GM18867 (cell line): ENCODE measurements around the gene RPN2.
A peak's percentile ranks its signal among the peaks of the same experiment; 100 is the strongest.
"Not testable (repeated sequence)": the region's sequence is repeated elsewhere in the genome, so short reads cannot be mapped to it uniquely, and the experiment has no call there.

ENCODE experiments used
- ATAC-seq: cut with Tn5 transposase; IDR thresholded peaks from one replicate; pipeline ENCODE4 v1.9.1; 2021; ENCODE audit warnings: mild to moderate bottlenecking, moderate library complexity; ENCODE audit not compliant: unreplicated experiment

The RPN2 gene

DNA sequence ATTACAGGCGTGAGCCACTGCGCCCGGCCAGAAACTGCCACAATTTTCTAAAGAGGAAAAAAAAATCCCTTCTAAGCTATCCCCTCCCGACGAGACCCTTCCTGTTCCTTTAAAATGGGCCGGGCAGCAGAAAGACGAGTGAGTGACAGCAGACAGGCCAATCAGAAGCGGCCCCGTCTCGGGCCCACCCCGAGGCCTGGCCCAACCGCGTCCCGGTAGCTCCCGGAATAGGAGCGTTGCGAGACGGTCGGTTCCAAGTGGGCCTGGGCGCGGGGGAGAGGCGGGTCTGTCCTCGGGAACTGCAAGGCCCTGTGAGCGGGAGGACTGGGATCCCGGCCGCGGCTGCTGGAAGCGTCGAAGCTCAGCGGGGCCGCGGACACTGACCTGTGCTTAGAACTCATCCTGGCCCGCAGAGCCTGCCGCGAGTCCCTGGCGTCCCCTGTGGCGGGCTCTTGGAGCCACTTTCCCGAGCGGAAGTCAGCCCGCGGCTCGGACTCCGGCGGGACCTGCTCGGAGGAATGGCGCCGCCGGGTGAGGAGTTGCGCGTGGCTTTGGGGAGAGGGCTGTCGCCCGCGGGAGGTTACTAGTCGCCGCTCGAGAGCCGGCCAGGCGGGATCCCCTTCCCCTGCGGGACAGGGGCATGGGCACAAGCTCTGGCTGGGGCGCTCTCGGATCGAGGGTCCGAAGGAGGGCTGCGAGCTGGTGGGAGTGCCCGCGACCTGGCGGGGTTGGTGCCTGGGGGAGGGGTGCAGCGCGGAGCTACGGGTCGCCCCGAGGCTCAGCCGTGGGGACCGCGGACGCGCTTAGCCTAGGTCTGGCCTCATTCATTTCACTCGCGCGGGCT lies at the start of gene RPN2, which contains the start of gene MROH8:
Gene RPN2, plus strand, starts transcription at position 492 of the 844 bp plus-strand sequence. Its CDS starts 27 bp downstream, at position 519.
Gene MROH8, minus strand, starts transcription at position 710 of the 844 bp plus-strand sequence.
- peak; percentile 86 for ATAC-seq

- ATAC-seq, result no peak
Measured at GRCh38 chr20:37131486-37131885, 47.6 kb upstream of the RPN2 start.

GRCh38 chr20:37133952-37134351 lies 45.2 kb upstream of the RPN2 start:
- no peak for ATAC-seq

DNA sequence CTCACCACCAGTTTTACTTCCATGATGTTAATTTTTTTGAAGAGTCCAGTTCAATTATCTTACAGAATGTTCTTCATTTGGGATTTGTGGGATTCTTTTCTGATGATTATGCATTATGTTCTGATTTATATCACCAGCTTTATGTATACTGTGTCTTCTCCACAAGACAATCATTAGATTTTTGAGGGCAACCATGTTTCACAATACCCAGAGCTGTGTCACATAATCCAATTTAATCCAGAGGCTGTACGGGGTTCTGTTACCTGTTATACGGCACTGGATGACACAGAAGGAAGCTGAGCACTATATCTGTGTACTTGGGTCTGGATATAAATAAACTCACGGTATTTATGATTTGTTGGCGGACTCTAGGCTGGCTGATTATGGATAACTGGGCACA lies 41.6 kb upstream of the RPN2 start:
- ATAC-seq, result no peak

GRCh38 chr20:37142708-37143107 lies 36.4 kb upstream of the RPN2 start:
- ATAC-seq, result no peak

- ATAC-seq, result no peak
Measured at GRCh38 chr20:37144856-37145404, 34.2 kb upstream of the RPN2 start.

- ATAC-seq, result no peak
Measured at GRCh38 chr20:37147250-37147649, 31.9 kb upstream of the RPN2 start.

DNA sequence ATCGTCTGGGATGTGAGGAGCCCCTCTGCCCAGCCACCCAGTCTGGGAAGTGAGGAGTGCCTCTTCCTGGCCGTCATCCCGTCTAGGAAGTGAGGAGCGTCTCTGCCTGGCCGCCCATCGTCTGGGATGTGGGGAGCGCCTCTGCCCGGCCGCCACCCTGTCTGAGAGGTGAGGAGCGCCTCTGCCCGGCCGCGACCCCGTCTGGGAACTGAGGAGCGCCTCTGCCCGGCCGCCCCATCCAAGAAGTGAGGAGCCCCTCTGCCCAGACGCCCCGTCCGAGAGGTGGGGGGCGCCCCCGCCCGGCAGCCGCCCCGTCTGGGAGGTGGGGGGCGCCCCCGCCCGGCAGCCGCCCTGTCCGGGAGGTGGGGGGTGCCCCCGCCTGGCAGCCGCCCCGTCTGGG lies 28.3 kb upstream of the RPN2 start:
- ATAC-seq, result not testable (repeated sequence)

- no peak for ATAC-seq
Measured at GRCh38 chr20:37151529-37151928, 27.6 kb upstream of the RPN2 start.

GRCh38 chr20:37152284-37152683 lies 26.8 kb upstream of the RPN2 start:
- ATAC-seq, result no peak

GRCh38 chr20:37154684-37155298 lies 24.3 kb upstream of the RPN2 start:
- no peak for ATAC-seq

GRCh38 chr20:37155987-37156386 lies 23.1 kb upstream of the RPN2 start:
- ATAC-seq, result no peak

- no peak for ATAC-seq
Measured at GRCh38 chr20:37158248-37158647, 20.9 kb upstream of the RPN2 start.

DNA sequence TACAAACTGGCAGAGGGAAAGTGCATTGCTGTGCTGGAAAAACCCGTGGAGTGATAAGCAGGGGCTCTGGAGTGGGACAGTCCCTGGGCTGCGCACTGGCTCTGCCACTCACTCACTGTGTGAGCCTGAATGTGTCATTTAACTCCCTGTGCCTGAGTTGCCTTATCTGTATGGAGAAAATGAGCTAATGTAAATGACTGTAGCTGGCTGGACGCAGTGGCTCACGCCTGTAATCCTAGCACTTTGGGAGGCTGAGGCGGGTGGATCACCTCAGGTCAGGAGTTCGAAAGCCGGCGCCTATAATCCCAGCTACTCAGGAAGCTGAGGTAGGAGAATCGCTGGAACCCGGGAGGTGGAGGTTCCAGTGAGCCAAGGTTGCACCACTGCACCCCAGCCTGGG lies 18.4 kb upstream of the RPN2 start:
- ATAC-seq, result no peak

GRCh38 chr20:37161830-37162549 lies 17.1 kb upstream of the RPN2 start:
- no peak for ATAC-seq

DNA sequence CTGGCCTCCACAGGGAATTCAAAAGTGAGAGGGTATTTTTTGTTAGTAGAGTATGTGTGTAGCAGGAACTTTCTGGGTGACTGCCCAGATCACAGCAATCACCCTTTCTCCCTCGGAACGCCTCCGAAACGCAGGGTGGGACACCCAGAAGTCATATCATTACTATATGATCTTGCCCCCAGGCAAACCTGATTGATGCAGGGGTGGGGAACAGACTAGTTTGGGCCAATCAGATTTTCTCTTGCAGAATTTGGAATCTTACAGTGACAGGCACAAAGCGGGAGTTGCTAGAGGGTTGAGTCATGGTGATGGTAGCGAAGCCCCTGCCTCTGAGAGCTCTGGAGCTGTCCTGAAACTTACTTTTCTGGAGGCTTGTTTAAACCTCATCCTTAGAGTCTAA lies 16.5 kb upstream of the RPN2 start:
- no peak for ATAC-seq

DNA sequence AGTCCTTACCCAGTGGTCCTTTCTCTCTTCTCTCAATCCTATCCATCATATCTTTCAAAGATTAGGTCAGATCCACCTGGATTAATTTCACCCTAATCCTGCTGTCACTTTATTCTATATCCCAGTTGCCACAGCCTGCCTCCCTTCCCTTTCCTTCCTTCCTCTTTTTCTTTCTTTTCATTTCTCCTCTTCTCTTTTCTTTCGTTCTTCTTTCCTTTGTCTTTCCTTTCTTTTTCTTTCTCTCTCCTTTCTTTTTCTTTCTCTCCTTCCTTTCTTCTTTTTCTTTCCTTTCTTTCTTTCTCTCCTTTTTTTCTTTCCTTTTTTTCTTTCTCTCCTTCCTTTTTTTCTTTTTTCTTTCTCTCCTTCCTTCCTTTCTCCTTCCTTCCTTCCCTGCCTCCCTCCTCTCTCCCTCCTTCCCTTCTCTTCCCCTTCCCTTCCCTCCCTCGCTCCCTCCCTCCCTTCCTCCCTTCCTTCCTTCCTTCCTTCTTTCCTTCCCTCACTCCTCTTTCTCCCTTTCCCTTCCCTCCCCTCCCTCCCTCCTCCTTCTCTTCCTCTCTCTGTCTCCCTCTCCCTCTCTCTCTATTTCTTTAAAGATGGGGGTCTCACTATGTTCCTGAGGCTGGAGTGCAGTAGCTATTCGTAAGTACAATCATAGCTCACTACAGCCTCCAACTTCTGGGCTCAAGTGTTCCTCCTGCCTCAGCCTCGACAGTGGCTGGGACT lies 15.1 kb upstream of the RPN2 start:
- ATAC-seq, result no peak

DNA sequence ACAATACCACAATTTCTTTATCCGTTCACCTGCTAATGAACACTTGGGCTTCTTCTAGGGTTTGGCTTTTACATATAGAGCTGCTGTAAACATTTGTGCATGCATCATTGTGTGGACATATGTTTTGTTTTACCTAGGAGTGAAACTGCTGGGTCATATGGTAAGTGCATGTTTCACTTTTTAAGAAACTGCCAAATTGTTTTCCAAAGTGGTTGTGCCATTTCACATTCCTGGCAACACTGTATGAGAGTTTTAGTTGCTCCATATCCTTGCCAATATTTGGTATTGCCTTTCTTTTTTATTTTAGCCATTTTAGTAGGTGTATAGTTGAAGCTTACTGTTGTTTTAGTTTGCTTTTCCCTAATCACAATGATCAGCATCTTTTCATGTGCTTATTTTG lies 14.1 kb upstream of the RPN2 start:
- no peak for ATAC-seq

GRCh38 chr20:37166867-37167266 lies 12.3 kb upstream of the RPN2 start:
- ATAC-seq, result no peak

- ATAC-seq, result no peak
Measured at GRCh38 chr20:37172836-37173235, 6.3 kb upstream of the RPN2 start.
